Measurements from ENCODE around the gene ERICH6B. TPM values are rescaled to one million over a fixed set of nuclear protein-coding genes. Genes with fewer than 3 reads are reported as not detected.

The ERICH6B gene
- total RNA-seq, 1 experiment from 2014 or later, result not detected

GRCh38 chr13:45630791-45631190, 15.3 kb upstream of the ERICH6B start:
- no peak overlapping the region for H3K27ac Mint-ChIP-seq (ENCODE audit: low read depth, unreplicated experiment)
- CTCF ChIA-PET, result interaction anchor here (0.9 kb wide), 2 partner anchors 8 to 530 kb away, joined by 3 to 5 read pairs; no protein-coding TSS in a partner anchor
- TF ChIP-seq CTCF (IDR thresholded peaks at IDR 0.05; ENCODE audit: unreplicated experiment), result no peak
- peaks cover 6% of the 10 kb centered on the region for H3K4me1 Mint-ChIP-seq (ENCODE audit: insufficient read depth, unreplicated experiment)
- no peaks in the 10 kb centered on the region for H3K36me3 Mint-ChIP-seq (ENCODE audit: insufficient read depth, unreplicated experiment)
- H3K9me3 Mint-ChIP-seq (ENCODE audit: unreplicated experiment), result no peaks in the 10 kb centered on the region
- intact Hi-C loops (cut with micrococcal nuclease), result no loop called here
- POLR2A ChIA-PET, result no interaction called here
- peak; percentile 30 for DNase-seq (ENCODE audit: unreplicated experiment)
- peaks cover 22% of the 10 kb centered on the region for H3K27me3 Mint-ChIP-seq (ENCODE audit: insufficient read depth, unreplicated experiment)
- BruUV-seq (replicated peaks), result no TSS peak
- no peak overlapping the region for H3K4me3 Mint-ChIP-seq (ENCODE audit: unreplicated experiment)

GRCh38 chr13:45629940-45630339, 14.4 kb upstream of the ERICH6B start:
- Mint-ChIP-seq H3K9me3 (ENCODE audit: unreplicated experiment) (no peaks in the 10 kb centered on the region), H3K27me3 (ENCODE audit: insufficient read depth, unreplicated experiment) (peaks cover 31% of the 10 kb centered on the region), H3K4me1 (ENCODE audit: insufficient read depth, unreplicated experiment) (peaks cover 10% of the 10 kb centered on the region), H3K27ac (ENCODE audit: low read depth, unreplicated experiment) (no peak overlapping the region), H3K36me3 (ENCODE audit: insufficient read depth, unreplicated experiment) (no peaks in the 10 kb centered on the region), H3K4me3 (ENCODE audit: unreplicated experiment) (no peak overlapping the region)
- no TSS peak for BruUV-seq (replicated peaks)
- ChIA-PET CTCF (no interaction called here), POLR2A (interaction anchor here (0.9 kb wide), 1 partner anchor 18 kb away, joined by 4 read pairs; no protein-coding TSS in a partner anchor)
- intact Hi-C loops (cut with micrococcal nuclease), result no loop called here
- DNase-seq (ENCODE audit: unreplicated experiment), result no peak
- TF ChIP-seq CTCF (IDR thresholded peaks at IDR 0.05; ENCODE audit: unreplicated experiment), result no peak

DNA sequence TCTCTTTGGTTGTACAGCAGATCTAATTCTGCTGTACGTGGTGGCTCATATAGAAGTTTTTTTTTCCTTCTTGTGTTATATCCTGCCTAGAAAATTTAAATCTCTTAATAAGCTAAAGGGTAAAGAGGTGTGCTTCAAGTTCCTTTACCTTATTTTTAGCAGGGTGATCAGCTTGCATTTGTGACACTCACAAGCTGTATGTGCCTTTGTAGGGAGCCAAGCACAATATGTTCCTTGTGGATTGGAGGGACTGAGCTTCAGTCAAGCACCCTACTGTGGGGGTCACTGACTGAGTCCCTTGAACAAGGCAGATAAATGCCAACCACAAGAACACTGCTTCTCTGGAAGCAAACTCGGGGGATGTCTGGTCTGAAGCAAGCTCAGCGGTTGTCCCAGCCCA, 12.6 kb upstream of the ERICH6B start:
- no peaks in the 10 kb centered on the region for H3K9me3 Mint-ChIP-seq (ENCODE audit: unreplicated experiment)
- no peak overlapping the region for H3K4me3 Mint-ChIP-seq (ENCODE audit: unreplicated experiment)
- ChIA-PET POLR2A (no interaction called here), CTCF (interaction anchor here (0.9 to 2.1 kb wide), 4 partner anchors 8 to 693 kb away, joined by 3 to 7 read pairs (median 5); no protein-coding TSS in a partner anchor)
- H3K4me1 Mint-ChIP-seq (ENCODE audit: insufficient read depth, unreplicated experiment), result peaks cover 16% of the 10 kb centered on the region
- TF ChIP-seq CTCF (IDR thresholded peaks at IDR 0.05; ENCODE audit: unreplicated experiment), result no peak
- no peaks in the 10 kb centered on the region for H3K36me3 Mint-ChIP-seq (ENCODE audit: insufficient read depth, unreplicated experiment)
- peaks cover 48% of the 10 kb centered on the region for H3K27me3 Mint-ChIP-seq (ENCODE audit: insufficient read depth, unreplicated experiment)
- BruUV-seq (replicated peaks), result no TSS peak
- DNase-seq (ENCODE audit: unreplicated experiment), result no peak
- no peak overlapping the region for H3K27ac Mint-ChIP-seq (ENCODE audit: low read depth, unreplicated experiment)
- intact Hi-C loops (cut with micrococcal nuclease), result no loop called here

- Mint-ChIP-seq H3K27me3 (ENCODE audit: insufficient read depth, unreplicated experiment) (peaks cover 52% of the 10 kb centered on the region), H3K4me3 (ENCODE audit: unreplicated experiment) (no peak overlapping the region), H3K4me1 (ENCODE audit: insufficient read depth, unreplicated experiment) (peaks cover 16% of the 10 kb centered on the region), H3K36me3 (ENCODE audit: insufficient read depth, unreplicated experiment) (no peaks in the 10 kb centered on the region), H3K9me3 (ENCODE audit: unreplicated experiment) (no peaks in the 10 kb centered on the region), H3K27ac (ENCODE audit: low read depth, unreplicated experiment) (no peak overlapping the region)
- no peak for TF ChIP-seq CTCF (IDR thresholded peaks at IDR 0.05; ENCODE audit: unreplicated experiment)
- no peak for DNase-seq (ENCODE audit: unreplicated experiment)
- intact Hi-C loops (cut with micrococcal nuclease), result no loop called here
- ChIA-PET POLR2A (no interaction called here), CTCF (interaction anchor here (0.8 to 2.1 kb wide), 5 partner anchors 90 to 693 kb away, joined by 3 to 7 read pairs (median 4); no protein-coding TSS in a partner anchor)
- BruUV-seq (replicated peaks), result no TSS peak
Measured at GRCh38 chr13:45627656-45628055, 12.1 kb upstream of the ERICH6B start.

Measured in MCF 10A (cell line).